Measurements from ENCODE around the gene NRM. TPM values are rescaled to one million over a fixed set of nuclear protein-coding genes. Genes with fewer than 3 reads are reported as not detected.
A peak's percentile ranks its signal among the peaks of the same experiment; 100 is the strongest.

NRM gene
- total RNA-seq, 4 donors from 2014 or later, result 2.7 to 13.8 (median 2.7) TPM; not detected in 1

DNA sequence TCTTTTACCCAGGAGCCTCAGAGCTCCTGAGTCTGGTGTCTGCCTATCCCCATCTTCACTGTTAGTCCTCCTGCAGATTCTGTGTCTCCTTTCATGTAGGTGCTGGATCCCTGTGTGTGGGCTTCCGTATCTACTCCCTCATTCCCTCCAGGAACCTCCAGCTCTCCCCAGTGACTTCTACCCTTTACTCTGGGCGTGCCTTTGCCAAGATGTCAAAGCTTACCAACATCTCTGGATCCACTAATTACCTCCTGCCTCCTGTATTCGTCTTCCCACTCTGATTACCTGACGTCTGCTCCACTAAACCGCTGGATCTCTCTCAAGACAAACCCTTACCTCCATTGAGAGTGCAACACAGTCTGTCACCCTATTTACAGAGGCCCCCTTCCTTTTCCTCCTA lies 46.0 kb downstream of the NRM start:
- peak overlapping the region in 1 of 4 donors; percentile 25 for H3K27ac ChIP-seq
- TF ChIP-seq POLR2AphosphoS5 (IDR thresholded peaks at IDR 0.05) (no peak), POLR2A (IDR thresholded peaks at IDR 0.05) (no peak), EP300 (IDR thresholded peaks at IDR 0.05; ENCODE audit: low read depth) (no peak)
- TF ChIP-seq, protein P1, sequence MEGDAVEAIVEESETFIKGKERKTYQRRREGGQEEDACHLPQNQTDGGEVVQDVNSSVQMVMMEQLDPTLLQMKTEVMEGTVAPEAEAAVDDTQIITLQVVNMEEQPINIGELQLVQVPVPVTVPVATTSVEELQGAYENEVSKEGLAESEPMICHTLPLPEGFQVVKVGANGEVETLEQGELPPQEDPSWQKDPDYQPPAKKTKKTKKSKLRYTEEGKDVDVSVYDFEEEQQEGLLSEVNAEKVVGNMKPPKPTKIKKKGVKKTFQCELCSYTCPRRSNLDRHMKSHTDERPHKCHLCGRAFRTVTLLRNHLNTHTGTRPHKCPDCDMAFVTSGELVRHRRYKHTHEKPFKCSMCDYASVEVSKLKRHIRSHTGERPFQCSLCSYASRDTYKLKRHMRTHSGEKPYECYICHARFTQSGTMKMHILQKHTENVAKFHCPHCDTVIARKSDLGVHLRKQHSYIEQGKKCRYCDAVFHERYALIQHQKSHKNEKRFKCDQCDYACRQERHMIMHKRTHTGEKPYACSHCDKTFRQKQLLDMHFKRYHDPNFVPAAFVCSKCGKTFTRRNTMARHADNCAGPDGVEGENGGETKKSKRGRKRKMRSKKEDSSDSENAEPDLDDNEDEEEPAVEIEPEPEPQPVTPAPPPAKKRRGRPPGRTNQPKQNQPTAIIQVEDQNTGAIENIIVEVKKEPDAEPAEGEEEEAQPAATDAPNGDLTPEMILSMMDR (IDR thresholded peaks at IDR 0.05), result no peak
- in situ Hi-C loops (cut with MboI; ENCODE audit: low pct_ligation_motif_present in 1 of 4, low pct_unique_long_range_greater_than_20kb in 1 of 4, low sequenced_read_pairs in 3 of 4), result no loop called here
- H3K4me1 ChIP-seq, result peaks cover 13 to 38% (median 25%) of the 10 kb centered on the region in 4 donors
- no peaks in the 10 kb centered on the region for H3K9me3 ChIP-seq
- no peak for DNase-seq
- 44 to 55% methylated on average over 4 to 5 of the region's 5 CpGs for WGBS, 2 donors (ENCODE audit: low coverage in 1 of 2)
- H3K36me3 ChIP-seq, result peaks cover 0 to 4% (median 0%) of the 10 kb centered on the region in 4 donors
- intact Hi-C loops (cut with DNase I; ENCODE audit: low total_unique reads), result no loop called here
- no peak overlapping the region for H3K4me3 ChIP-seq
- H3K27me3 ChIP-seq, result no peaks in the 10 kb centered on the region

DNA sequence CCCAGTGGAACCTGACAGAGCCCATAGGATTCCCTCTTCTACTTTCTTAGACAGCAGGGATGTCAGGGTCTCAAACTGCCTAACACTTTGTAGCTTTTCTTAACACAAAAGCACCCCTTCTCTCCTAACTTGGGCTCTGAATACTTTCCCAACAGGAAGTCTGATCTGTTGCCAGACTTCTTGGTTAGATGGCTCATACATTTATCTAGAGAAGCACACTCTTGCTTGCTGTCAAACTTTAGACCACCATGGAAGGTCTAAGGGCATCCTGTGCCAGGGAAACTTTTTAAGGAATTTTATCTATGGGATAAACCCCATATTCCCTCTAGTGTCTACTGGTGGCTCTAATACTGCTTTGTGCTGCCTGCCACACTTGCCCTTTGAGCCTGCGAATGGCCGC lies 47.1 kb downstream of the NRM start:
- intact Hi-C loops (cut with DNase I; ENCODE audit: low total_unique reads) (no loop called here), in situ Hi-C loops (cut with MboI; ENCODE audit: low pct_ligation_motif_present in 1 of 4, low pct_unique_long_range_greater_than_20kb in 1 of 4, low sequenced_read_pairs in 3 of 4) (no loop called here)
- DNase-seq, result no peak
- Histone ChIP-seq H3K9me3 (no peaks in the 10 kb centered on the region), H3K27ac (no peak overlapping the region), H3K4me3 (no peak overlapping the region), H3K4me1 (peaks cover 13 to 32% (median 19%) of the 10 kb centered on the region in 4 donors), H3K27me3 (no peaks in the 10 kb centered on the region), H3K36me3 (peaks cover 0 to 4% (median 0%) of the 10 kb centered on the region in 4 donors)
- 96% methylated on average over 2 of the region's 2 CpGs; no CpG with 5 or more reads in 1 of the 2 donors for WGBS, 2 donors (ENCODE audit: low coverage in 1 of 2)
- TF ChIP-seq POLR2A (IDR thresholded peaks at IDR 0.05), result no peak
- no peak for TF ChIP-seq POLR2AphosphoS5 (IDR thresholded peaks at IDR 0.05)

DNA sequence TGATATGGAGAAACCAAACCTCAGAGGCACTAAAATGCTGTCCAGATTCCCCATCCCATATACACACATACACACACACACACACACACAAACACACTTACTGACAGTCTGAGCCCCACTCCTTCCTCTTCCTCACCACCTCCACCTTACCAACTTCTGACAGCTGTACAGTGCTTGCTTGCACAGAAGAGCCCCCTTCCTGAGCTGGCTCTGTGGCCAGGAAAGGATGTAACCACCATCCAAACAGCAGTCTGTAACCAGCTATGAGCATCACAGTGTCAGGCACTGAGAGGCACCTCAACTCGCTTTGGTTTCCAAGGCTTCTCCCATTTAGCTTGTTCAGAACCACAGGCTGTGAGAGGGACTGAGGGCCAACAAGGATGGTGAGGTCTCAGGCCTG lies 49.7 kb downstream of the NRM start:
- 92% methylated on average over 1 of the region's 1 CpG; no CpG with 5 or more reads in 1 of the 2 donors for WGBS, 2 donors (ENCODE audit: low coverage in 1 of 2)
- no peak overlapping the region for H3K27ac ChIP-seq
- peak; percentile 15 for TF ChIP-seq POLR2A (IDR thresholded peaks at IDR 0.05)
- TF ChIP-seq, protein P1 (IDR thresholded peaks at IDR 0.05), result no peak
- H3K27me3 ChIP-seq, result no peaks in the 10 kb centered on the region
- H3K4me3 ChIP-seq, result no peak overlapping the region
- intact Hi-C loops (cut with DNase I; ENCODE audit: low total_unique reads) (no loop called here), in situ Hi-C loops (cut with MboI; ENCODE audit: low pct_ligation_motif_present in 1 of 4, low pct_unique_long_range_greater_than_20kb in 1 of 4, low sequenced_read_pairs in 3 of 4) (no loop called here)
- DNase-seq, result no peak
- H3K4me1 ChIP-seq, result peaks cover 2 to 18% (median 4%) of the 10 kb centered on the region in 4 donors
- peaks cover 0 to 4% (median 0%) of the 10 kb centered on the region in 4 donors for H3K36me3 ChIP-seq
- H3K9me3 ChIP-seq, result no peaks in the 10 kb centered on the region

DNA sequence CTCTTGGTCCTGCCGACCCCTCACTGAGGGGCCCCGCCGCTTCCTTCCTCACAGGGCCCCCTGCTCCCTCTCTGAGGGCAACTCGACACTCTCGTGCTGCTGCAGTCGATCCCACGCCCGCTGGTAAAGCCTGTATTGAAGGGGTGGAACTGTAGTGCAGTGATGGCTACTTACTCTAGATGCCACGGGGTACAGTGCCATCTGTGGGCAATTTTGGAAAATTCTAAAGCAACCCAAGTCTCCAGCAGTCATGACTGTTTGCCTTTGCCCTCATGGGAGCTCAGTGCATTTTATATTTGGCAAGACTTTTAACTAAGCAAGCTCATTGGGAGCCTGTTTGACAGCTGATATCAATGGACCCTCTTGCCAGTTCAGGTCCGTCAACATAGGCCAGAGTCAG lies 50.3 kb downstream of the NRM start:
- H3K9me3 ChIP-seq, result no peaks in the 10 kb centered on the region
- no peak overlapping the region for H3K27ac ChIP-seq
- intact Hi-C loops (cut with DNase I; ENCODE audit: low total_unique reads) (no loop called here), in situ Hi-C loops (cut with MboI; ENCODE audit: low pct_ligation_motif_present in 1 of 4, low pct_unique_long_range_greater_than_20kb in 1 of 4, low sequenced_read_pairs in 3 of 4) (no loop called here)
- H3K4me1 ChIP-seq, result peaks cover 0 to 15% (median 0%) of the 10 kb centered on the region in 4 donors
- WGBS, 2 donors (ENCODE audit: low coverage in 1 of 2), result 83% methylated on average over 10 of the region's 10 CpGs; no CpG with 5 or more reads in 1 of the 2 donors
- TF ChIP-seq, protein P1 (IDR thresholded peaks at IDR 0.05), result no peak
- no peak for TF ChIP-seq POLR2A (IDR thresholded peaks at IDR 0.05)
- no peak for TF ChIP-seq POLR2AphosphoS5 (IDR thresholded peaks at IDR 0.05)
- no peak for TF ChIP-seq EP300 (IDR thresholded peaks at IDR 0.05; ENCODE audit: low read depth)
- DNase-seq, result no peak
- no peaks in the 10 kb centered on the region for H3K27me3 ChIP-seq
- H3K36me3 ChIP-seq, result peaks cover 0 to 4% (median 0%) of the 10 kb centered on the region in 4 donors
- H3K4me3 ChIP-seq, result no peak overlapping the region

Small RNAs within 50 kb of the gene (small RNA-seq; reads per million reads assigned to genes)
- 0 reads per million in 4 donors for gene RF00019

Other genes starting within 250 kb of the NRM start
- 100 to 1,000 TPM; 248 to 610 (median 493) TPM for gene HLA-E, start 201.5 kb downstream of the NRM start, total RNA-seq
- gene GNL1, start 134.5 kb downstream of the NRM start, total RNA-seq, result 10 to 100 TPM; 13.5 to 34.1 (median 20.7) TPM
- gene PRR3, start 133.7 kb downstream of the NRM start, total RNA-seq, result 10 to 100 TPM in 1 of 4 donors, 1 to 10 TPM in 3; 2.2 to 10.1 (median 5.0) TPM
- gene ABCF1, start 119.5 kb downstream of the NRM start, total RNA-seq, result 10 to 100 TPM; 33.0 to 52.0 (median 40.1) TPM
- gene PPP1R10, start 73.7 kb downstream of the NRM start, total RNA-seq, result 10 to 100 TPM; 35.5 to 62.5 (median 53.8) TPM
- 10 to 100 TPM in 3 of 4 donors, 1 to 10 TPM in 1; 6.0 to 61.9 (median 39.4) TPM for gene MRPS18B, start 73.1 kb downstream of the NRM start, total RNA-seq
- gene ATAT1, start 64.1 kb downstream of the NRM start, total RNA-seq, result 100 to 1,000 TPM in 1 of 4 donors, 10 to 100 TPM in 3; 10.6 to 174 (median 22.2) TPM
- gene C6orf136, start 43.9 kb downstream of the NRM start, total RNA-seq, result 100 to 1,000 TPM in 1 of 4 donors, 10 to 100 TPM in 3; 49.1 to 301 (median 63.5) TPM
- 100 to 1,000 TPM in 1 of 4 donors, 10 to 100 TPM in 3; 37.8 to 144 (median 41.3) TPM for gene DHX16, start 18.0 kb downstream of the NRM start, total RNA-seq
- 10 to 100 TPM; 11.5 to 46.0 (median 14.9) TPM for gene PPP1R18, start 4.3 kb downstream of the NRM start, total RNA-seq
- 10 to 100 TPM in 2 of 4 donors, 1 to 10 TPM in 2; 3.1 to 13.5 (median 9.7) TPM for gene MDC1, start 26.3 kb upstream of the NRM start, total RNA-seq
- gene TUBB, start 29.4 kb upstream of the NRM start, total RNA-seq, result 100 to 1,000 TPM in 3 of 4 donors, 10 to 100 TPM in 1; 77.1 to 128 (median 106) TPM
- gene FLOT1, start 51.7 kb upstream of the NRM start, total RNA-seq, result 100 to 1,000 TPM; 123 to 146 (median 139) TPM
- gene IER3, start 53.6 kb upstream of the NRM start, total RNA-seq, result 100 to 1,000 TPM in 1 of 4 donors, 10 to 100 TPM in 3; 21.1 to 100 (median 84.6) TPM
- gene DDR1, start 193.5 kb upstream of the NRM start, total RNA-seq, result 100 to 1,000 TPM; 149 to 322 (median 230) TPM
- 10 to 100 TPM in 1 of 4 donors, 1 to 10 TPM in 3; 2.0 to 44.5 (median 6.8) TPM for gene GTF2H4, start 217.2 kb upstream of the NRM start, total RNA-seq
- 10 to 100 TPM; 13.1 to 64.7 (median 25.8) TPM for gene VARS2, start 223.3 kb upstream of the NRM start, total RNA-seq
- not detected for gene SFTA2, start 241.2 kb upstream of the NRM start, total RNA-seq
- gene MUCL3, start 250.0 kb upstream of the NRM start, total RNA-seq, result under 1 TPM in 2 of 4 donors, not detected in 2; 0.16 to 0.41 TPM

All from transverse colon (tissue), 4 donors.